ENCODE data around the gene ELP1.

DNA sequence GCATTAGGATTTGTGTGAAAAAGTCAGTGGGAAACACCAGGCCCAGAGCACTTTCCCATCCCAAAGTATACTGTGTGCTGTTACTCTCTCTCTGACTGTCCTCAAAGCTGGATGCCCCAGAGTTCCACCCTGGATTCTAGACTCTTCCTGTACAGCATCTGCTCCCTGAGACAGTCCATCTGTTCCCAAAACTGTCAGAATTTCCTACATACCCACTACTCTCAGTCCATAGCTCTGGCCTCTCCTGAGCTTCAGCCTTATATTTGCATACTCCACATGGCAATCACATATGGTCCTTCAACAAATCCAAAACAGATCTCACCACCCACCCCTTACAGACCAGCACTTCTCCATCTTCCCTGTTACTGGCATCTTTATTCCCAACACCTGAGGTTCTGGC is 9.5 kb downstream of the ELP1 start:
- TF ChIP-seq CTCF (IDR thresholded peaks at IDR 0.05) (no peak), EP300 (IDR thresholded peaks at IDR 0.05; ENCODE audit: low read depth) (no peak), POLR2AphosphoS5 (IDR thresholded peaks at IDR 0.05) (no peak), POLR2A (IDR thresholded peaks at IDR 0.05) (no peak)
